Sigmoid colon (tissue), 4 donors: Measurements from ENCODE around the gene TSPEAR.

Experiments
- EP300 ChIP-seq, 4 donors: sonication (generic); formaldehyde crosslinking; IDR thresholded peaks; one replicate each; pipeline ENCODE4 v1.6.1; 2017; ENCODE audit warnings: antibody characterized with exemption in 4 of 4
- POLR2A ChIP-seq, 2 donors: fragments of 450-650 bp; IDR thresholded peaks; one replicate each; pipeline ENCODE4 v1.6.1; 2016; ENCODE audit warnings: antibody characterized with exemption in 2 of 2, mild to moderate bottlenecking in 2 of 2, moderate library complexity in 2 of 2
- POLR2AphosphoS5 ChIP-seq, 4 donors: sonication (generic); formaldehyde crosslinking; IDR thresholded peaks; one replicate each; pipeline ENCODE4 v1.6.1; 2017; ENCODE audit warnings: antibody characterized with exemption in 4 of 4
- TF ChIP-seq, protein P1 (sequence below), 4 experiments: fragments of 450-650 bp in 3 of 4; fragments of 200-600 bp in 1 of 4; IDR thresholded peaks; one replicate each; pipeline ENCODE4 v1.5.1; 2016 to 2019; ENCODE audit warnings: antibody characterized with exemption in 4 of 4, mild to moderate bottlenecking in 3 of 4, moderate library complexity in 2 of 4

DNA sequence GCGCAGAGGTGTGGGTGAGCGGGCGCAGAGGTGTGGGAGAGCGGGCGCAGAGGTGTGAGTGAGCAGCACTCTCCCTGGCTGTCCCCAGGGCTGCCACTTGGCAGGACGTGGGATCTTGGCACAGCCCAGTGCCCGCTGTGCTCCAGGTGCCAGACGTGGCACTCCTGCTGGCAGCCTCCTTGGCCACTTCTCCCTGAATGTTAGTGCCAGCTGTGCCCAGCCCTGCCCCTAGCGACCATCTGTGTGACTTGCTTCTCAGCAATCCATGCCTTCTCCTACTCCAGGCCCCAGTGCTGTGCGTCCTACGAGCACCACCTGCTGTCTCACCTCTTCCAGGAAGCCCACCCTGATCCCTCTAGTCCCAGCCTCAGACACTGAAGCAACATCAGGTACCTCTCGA is 201.8 kb downstream of the TSPEAR start:
- TF ChIP-seq POLR2AphosphoS5 (IDR thresholded peaks at IDR 0.05), result no peak
- TF ChIP-seq POLR2A (IDR thresholded peaks at IDR 0.05), result no peak
- TF ChIP-seq, protein P1, sequence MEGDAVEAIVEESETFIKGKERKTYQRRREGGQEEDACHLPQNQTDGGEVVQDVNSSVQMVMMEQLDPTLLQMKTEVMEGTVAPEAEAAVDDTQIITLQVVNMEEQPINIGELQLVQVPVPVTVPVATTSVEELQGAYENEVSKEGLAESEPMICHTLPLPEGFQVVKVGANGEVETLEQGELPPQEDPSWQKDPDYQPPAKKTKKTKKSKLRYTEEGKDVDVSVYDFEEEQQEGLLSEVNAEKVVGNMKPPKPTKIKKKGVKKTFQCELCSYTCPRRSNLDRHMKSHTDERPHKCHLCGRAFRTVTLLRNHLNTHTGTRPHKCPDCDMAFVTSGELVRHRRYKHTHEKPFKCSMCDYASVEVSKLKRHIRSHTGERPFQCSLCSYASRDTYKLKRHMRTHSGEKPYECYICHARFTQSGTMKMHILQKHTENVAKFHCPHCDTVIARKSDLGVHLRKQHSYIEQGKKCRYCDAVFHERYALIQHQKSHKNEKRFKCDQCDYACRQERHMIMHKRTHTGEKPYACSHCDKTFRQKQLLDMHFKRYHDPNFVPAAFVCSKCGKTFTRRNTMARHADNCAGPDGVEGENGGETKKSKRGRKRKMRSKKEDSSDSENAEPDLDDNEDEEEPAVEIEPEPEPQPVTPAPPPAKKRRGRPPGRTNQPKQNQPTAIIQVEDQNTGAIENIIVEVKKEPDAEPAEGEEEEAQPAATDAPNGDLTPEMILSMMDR (IDR thresholded peaks at IDR 0.05), result peak in 1 of 4 experiments; percentile 20
- TF ChIP-seq EP300 (IDR thresholded peaks at IDR 0.05), result no peak
